ENCODE data around the gene BNIPL. TPM values are rescaled to one million over a fixed set of nuclear protein-coding genes. Genes with fewer than 3 reads are reported as not detected.

The BNIPL gene
- total RNA-seq, 2 donors from 2014 or later, result 13.2 to 14.8 TPM

DNA sequence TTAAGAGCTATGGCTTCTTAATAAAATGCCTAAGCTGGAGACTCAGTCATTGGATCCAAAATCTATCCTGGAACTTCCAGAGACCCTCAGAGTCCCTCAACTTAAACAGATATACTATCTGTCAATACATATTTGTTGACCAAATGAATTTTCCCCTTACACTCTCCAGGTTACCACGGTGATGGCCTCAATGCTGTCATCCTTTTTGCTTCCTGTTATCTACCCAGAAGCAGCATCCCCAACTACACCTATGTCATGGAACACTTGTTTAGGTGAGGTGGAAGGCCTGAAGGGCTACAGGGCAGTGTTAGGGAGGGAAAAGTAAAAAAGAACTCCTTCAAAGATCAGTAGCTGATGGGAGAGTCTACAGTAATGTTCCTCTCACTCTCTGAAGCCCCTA, 6.8 kb downstream of the BNIPL start:
- no peak overlapping the region for H3K27ac ChIP-seq
- no peak overlapping the region for H3K4me3 ChIP-seq
- no peaks in the 10 kb centered on the region for H3K36me3 ChIP-seq
- no peak for DNase-seq (ENCODE audit: low spot score)
- H3K9me3 ChIP-seq, result no peaks in the 10 kb centered on the region
- intact Hi-C loops (cut with DNase I), result no loop called here
- TF ChIP-seq POLR2A (IDR thresholded peaks at IDR 0.05) (no peak), POLR2AphosphoS5 (IDR thresholded peaks at IDR 0.05) (no peak)
- TF ChIP-seq, protein P1, sequence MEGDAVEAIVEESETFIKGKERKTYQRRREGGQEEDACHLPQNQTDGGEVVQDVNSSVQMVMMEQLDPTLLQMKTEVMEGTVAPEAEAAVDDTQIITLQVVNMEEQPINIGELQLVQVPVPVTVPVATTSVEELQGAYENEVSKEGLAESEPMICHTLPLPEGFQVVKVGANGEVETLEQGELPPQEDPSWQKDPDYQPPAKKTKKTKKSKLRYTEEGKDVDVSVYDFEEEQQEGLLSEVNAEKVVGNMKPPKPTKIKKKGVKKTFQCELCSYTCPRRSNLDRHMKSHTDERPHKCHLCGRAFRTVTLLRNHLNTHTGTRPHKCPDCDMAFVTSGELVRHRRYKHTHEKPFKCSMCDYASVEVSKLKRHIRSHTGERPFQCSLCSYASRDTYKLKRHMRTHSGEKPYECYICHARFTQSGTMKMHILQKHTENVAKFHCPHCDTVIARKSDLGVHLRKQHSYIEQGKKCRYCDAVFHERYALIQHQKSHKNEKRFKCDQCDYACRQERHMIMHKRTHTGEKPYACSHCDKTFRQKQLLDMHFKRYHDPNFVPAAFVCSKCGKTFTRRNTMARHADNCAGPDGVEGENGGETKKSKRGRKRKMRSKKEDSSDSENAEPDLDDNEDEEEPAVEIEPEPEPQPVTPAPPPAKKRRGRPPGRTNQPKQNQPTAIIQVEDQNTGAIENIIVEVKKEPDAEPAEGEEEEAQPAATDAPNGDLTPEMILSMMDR (IDR thresholded peaks at IDR 0.05), result no peak
- H3K27me3 ChIP-seq (replicated peaks; ENCODE audit: insufficient read depth), result no peaks in the 10 kb centered on the region
- no peaks in the 10 kb centered on the region for H3K4me1 ChIP-seq (replicated peaks)
- WGBS, result 97% methylated on average over 1 of the region's 1 CpG

DNA sequence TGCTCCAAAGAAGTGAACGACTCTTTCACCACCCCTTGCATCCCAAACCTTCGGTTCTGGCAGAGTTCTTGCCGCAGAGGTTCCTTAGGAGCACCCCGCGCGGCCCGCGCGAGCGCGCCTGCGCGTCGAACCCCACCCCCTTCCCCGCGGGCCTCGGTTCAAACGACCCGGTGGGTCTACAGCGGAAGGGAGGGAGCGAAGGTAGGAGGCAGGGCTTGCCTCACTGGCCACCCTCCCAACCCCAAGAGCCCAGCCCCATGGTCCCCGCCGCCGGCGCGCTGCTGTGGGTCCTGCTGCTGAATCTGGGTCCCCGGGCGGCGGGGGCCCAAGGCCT, 11.2 kb downstream of the BNIPL start, which contains the start of gene C1orf56:
Gene C1orf56 (plus strand): TSS at position 161 of the 334 bp plus-strand sequence. CDS start 97 bp downstream, at position 258.
- peak; percentile 72 for TF ChIP-seq POLR2A (IDR thresholded peaks at IDR 0.05)
- peak; percentile 85 for TF ChIP-seq POLR2AphosphoS5 (IDR thresholded peaks at IDR 0.05)
- TF ChIP-seq, protein P1 (IDR thresholded peaks at IDR 0.05), result no peak
- H3K27ac ChIP-seq, result peak within 1 kb of the TSS; percentile 94 to 97
- intact Hi-C loops (cut with DNase I), result no loop called here
- peak within 1 kb of the TSS; percentile 66 to 72 for H3K4me3 ChIP-seq
- H3K36me3 ChIP-seq, result peaks cover 0 to 4% of the 10 kb centered on the region in 2 donors
- H3K27me3 ChIP-seq (replicated peaks; ENCODE audit: insufficient read depth), result no peaks in the 10 kb centered on the region
- peak; percentile 59 for DNase-seq (ENCODE audit: low spot score)
- under 1% methylated on average over 28 of the region's 29 CpGs for WGBS
- H3K4me1 ChIP-seq (replicated peaks), result no peaks in the 10 kb centered on the region
- no peaks in the 10 kb centered on the region for H3K9me3 ChIP-seq

DNA sequence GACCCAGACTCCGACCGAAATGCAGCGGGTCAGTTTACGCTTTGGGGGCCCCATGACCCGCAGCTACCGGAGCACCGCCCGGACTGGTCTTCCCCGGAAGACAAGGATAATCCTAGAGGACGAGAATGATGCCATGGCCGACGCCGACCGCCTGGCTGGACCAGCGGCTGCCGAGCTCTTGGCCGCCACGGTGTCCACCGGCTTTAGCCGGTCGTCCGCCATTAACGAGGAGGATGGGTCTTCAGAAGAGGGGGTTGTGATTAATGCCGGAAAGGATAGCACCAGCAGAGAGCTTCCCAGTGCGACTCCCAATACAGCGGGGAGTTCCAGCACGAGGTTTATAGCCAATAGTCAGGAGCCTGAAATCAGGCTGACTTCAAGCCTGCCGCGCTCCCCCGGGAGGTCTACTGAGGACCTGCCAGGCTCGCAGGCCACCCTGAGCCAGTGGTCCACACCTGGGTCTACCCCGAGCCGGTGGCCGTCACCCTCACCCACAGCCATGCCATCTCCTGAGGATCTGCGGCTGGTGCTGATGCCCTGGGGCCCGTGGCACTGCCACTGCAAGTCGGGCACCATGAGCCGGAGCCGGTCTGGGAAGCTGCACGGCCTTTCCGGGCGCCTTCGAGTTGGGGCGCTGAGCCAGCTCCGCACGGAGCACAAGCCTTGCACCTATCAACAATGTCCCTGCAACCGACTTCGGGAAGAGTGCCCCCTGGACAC, 11.7 kb downstream of the BNIPL start:
- DNase-seq (ENCODE audit: low spot score), result peak; percentile 70
- TF ChIP-seq, protein P1 (IDR thresholded peaks at IDR 0.05), result peak in 3 of 4 experiments; percentile 22 to 62 (median 58)
- peak; percentile 39 for TF ChIP-seq POLR2A (IDR thresholded peaks at IDR 0.05)
- TF ChIP-seq POLR2AphosphoS5 (IDR thresholded peaks at IDR 0.05), result peak; percentile 58
- under 1% methylated on average over 48 of the region's 48 CpGs for WGBS
- Histone ChIP-seq H3K4me3 (peak overlapping the region; percentile 66 to 72), H3K36me3 (peaks cover 0 to 8% of the 10 kb centered on the region in 2 donors), H3K4me1 (replicated peaks) (no peaks in the 10 kb centered on the region), H3K27ac (peak overlapping the region; percentile 94 to 97), H3K9me3 (no peaks in the 10 kb centered on the region), H3K27me3 (replicated peaks; ENCODE audit: insufficient read depth) (no peaks in the 10 kb centered on the region)
- intact Hi-C loops (cut with DNase I), result no loop called here

DNA sequence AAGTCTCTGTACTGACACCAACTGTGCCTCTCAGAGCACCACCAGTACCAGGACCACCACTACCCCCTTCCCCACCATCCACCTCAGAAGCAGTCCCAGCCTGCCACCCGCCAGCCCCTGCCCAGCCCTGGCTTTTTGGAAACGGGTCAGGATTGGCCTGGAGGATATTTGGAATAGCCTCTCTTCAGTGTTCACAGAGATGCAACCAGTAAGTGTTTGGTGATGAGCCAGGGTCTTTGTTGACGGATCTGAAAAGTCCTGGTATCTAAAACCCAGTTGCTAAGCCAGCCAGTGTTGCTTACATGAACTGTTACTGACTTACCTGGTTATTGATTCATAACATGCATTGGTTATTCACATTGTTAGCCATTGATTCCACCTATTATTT, 12.3 kb downstream of the BNIPL start:
- no peaks in the 10 kb centered on the region for H3K4me1 ChIP-seq (replicated peaks)
- H3K27me3 ChIP-seq (replicated peaks; ENCODE audit: insufficient read depth), result no peaks in the 10 kb centered on the region
- no peaks in the 10 kb centered on the region for H3K9me3 ChIP-seq
- intact Hi-C loops (cut with DNase I), result no loop called here
- H3K36me3 ChIP-seq, result peaks cover 0 to 8% of the 10 kb centered on the region in 2 donors
- TF ChIP-seq, protein P1 (IDR thresholded peaks at IDR 0.05), result peak in 1 of 4 experiments; percentile 43
- TF ChIP-seq POLR2A (IDR thresholded peaks at IDR 0.05), result no peak
- WGBS, result 2% methylated on average over 3 of the region's 3 CpGs
- H3K27ac ChIP-seq, result peak overlapping the region; percentile 94 to 97
- no peak for DNase-seq (ENCODE audit: low spot score)
- H3K4me3 ChIP-seq, result peak overlapping the region; percentile 66 to 72

DNA sequence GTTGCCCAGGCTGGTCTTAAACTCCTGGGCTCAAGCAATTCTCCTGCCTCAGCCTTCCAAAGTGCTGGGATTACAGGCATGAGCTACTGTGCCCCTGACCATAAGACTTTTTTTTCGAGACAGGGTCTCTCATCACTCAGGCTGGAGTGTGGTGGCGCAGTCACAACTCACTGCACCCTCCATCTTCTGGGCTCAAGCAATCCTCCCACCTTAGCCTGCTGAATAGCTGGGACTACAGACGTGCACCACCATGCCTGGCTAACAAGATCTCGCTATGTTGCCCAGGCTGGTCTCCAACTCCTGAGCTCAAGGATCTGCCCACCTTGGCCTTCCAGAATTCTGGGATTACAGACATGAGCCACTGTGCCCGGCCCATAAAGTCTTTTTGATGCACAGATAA, 13.1 kb downstream of the BNIPL start:
- Histone ChIP-seq H3K4me1 (replicated peaks) (no peaks in the 10 kb centered on the region), H3K4me3 (no peak overlapping the region), H3K36me3 (peaks cover 6 to 13% of the 10 kb centered on the region in 2 donors), H3K9me3 (no peaks in the 10 kb centered on the region), H3K27ac (no peak overlapping the region), H3K27me3 (replicated peaks; ENCODE audit: insufficient read depth) (no peaks in the 10 kb centered on the region)
- no peak for DNase-seq (ENCODE audit: low spot score)
- intact Hi-C loops (cut with DNase I), result no loop called here
- 88% methylated on average over 5 of the region's 5 CpGs for WGBS
- TF ChIP-seq, protein P1 (IDR thresholded peaks at IDR 0.05), result no peak
- TF ChIP-seq POLR2AphosphoS5 (IDR thresholded peaks at IDR 0.05) (no peak), POLR2A (IDR thresholded peaks at IDR 0.05) (no peak)
